H9 (cell line): ENCODE measurements around the gene PTGES2. TPM values are rescaled to one million over a fixed set of nuclear protein-coding genes. Genes with fewer than 3 reads are reported as not detected.

Source experiments
- DNase-seq: peaks from one replicate; pipeline ENCODE4 v3.0.0-alpha.2; 2017
- H2AFZ ChIP-seq: one replicate; pipeline ENCODE4 v1.6.1; 2013; ENCODE audit warnings: mild to moderate bottlenecking, low read length, control low read depth, moderate library complexity
- H2AK5ac ChIP-seq: 2 replicates; pipeline ENCODE4 v1.6.1; 2013; ENCODE audit warnings: low read length, control low read depth, mixed read lengths; ENCODE audit not compliant: insufficient read length
- H2BK120ac ChIP-seq: one replicate; pipeline ENCODE4 v1.6.1; 2013; ENCODE audit warnings: low read depth, mild to moderate bottlenecking, low read length, control low read depth, inconsistent platforms; ENCODE audit not compliant: poor library complexity, severe bottlenecking
- H2BK12ac ChIP-seq: 2 replicates; pipeline ENCODE4 v1.6.1; 2013; ENCODE audit warnings: low read length, control low read depth, mixed read lengths, low read depth; ENCODE audit not compliant: insufficient read length
- H2BK15ac ChIP-seq: 2 replicates; pipeline ENCODE4 v1.6.1; 2013; ENCODE audit warnings: low read depth, low read length, control low read depth
- H2BK20ac ChIP-seq: one replicate; pipeline ENCODE4 v1.6.1; 2013; ENCODE audit warnings: low read depth, mild to moderate bottlenecking, low read length, control low read depth, inconsistent platforms; ENCODE audit not compliant: poor library complexity, severe bottlenecking
- H2BK5ac ChIP-seq: 2 replicates; pipeline ENCODE4 v1.6.1; 2013; ENCODE audit warnings: low read length, control low read depth, mixed read lengths; ENCODE audit not compliant: insufficient read length
- H3K14ac ChIP-seq: 2 replicates; pipeline ENCODE4 v1.6.1; 2013; ENCODE audit warnings: low read length, control low read depth; ENCODE audit not compliant: insufficient read depth
- H3K18ac ChIP-seq: 2 replicates; pipeline ENCODE4 v1.6.1; 2013; ENCODE audit warnings: low read depth, mild to moderate bottlenecking, mixed read lengths, low read length, control low read depth; ENCODE audit not compliant: insufficient read length
- H3K23ac ChIP-seq: 2 replicates; pipeline ENCODE4 v1.6.1; 2013; ENCODE audit warnings: low read length, control low read depth, mixed read lengths, low read depth; ENCODE audit not compliant: insufficient read length
- H3K23me2 ChIP-seq: 2 replicates; pipeline ENCODE4 v1.6.1; 2013; ENCODE audit warnings: low read depth, mild to moderate bottlenecking, mixed read lengths, low read length, control low read depth; ENCODE audit not compliant: insufficient read length, poor library complexity, severe bottlenecking
- H3K27ac ChIP-seq: 2 replicates; pipeline ENCODE4 v1.5.1; 2013; ENCODE audit warnings: low read length, control low read depth, mixed read lengths, low read depth; ENCODE audit not compliant: insufficient read length
- H3K27me3 ChIP-seq: 2 replicates; pipeline ENCODE4 v1.6.1; 2013; ENCODE audit warnings: low read length, control low read depth, inconsistent platforms; ENCODE audit not compliant: insufficient read depth
- H3K4ac ChIP-seq: 2 replicates; pipeline ENCODE4 v1.6.1; 2013; ENCODE audit warnings: low read depth, mild to moderate bottlenecking, control low read depth, inconsistent platforms, low read length, moderate library complexity
- H3K4me1 ChIP-seq: 2 replicates; pipeline ENCODE4 v1.6.1; 2013; ENCODE audit warnings: low read length, control low read depth, inconsistent platforms; ENCODE audit not compliant: insufficient read depth
- H3K4me2 ChIP-seq: 2 replicates; pipeline ENCODE4 v1.6.1; 2013; ENCODE audit warnings: low read length, control low read depth, mixed read lengths; ENCODE audit not compliant: insufficient read length, insufficient read depth
- H3K56ac ChIP-seq: 2 replicates; pipeline ENCODE4 v1.6.1; 2013; ENCODE audit warnings: low read depth, mild to moderate bottlenecking, mixed read lengths, low read length, control low read depth; ENCODE audit not compliant: insufficient read length
- H3K79me1 ChIP-seq: 2 replicates; pipeline ENCODE4 v1.6.1; 2013; ENCODE audit warnings: low read depth, mild to moderate bottlenecking, moderate library complexity, low read length, control low read depth, inconsistent platforms; ENCODE audit not compliant: insufficient read depth, poor library complexity, severe bottlenecking
- H3K79me2 ChIP-seq: 2 replicates; pipeline ENCODE4 v1.6.1; 2013; ENCODE audit warnings: low read length, control low read depth, inconsistent platforms; ENCODE audit not compliant: insufficient read depth
- H3K9ac ChIP-seq: 2 replicates; pipeline ENCODE4 v1.6.1; 2013; ENCODE audit warnings: low read length, control low read depth, mixed read lengths; ENCODE audit not compliant: insufficient read length; ENCODE audit errors: extremely low read depth
- H3K9me3 ChIP-seq: one replicate; pipeline ENCODE4 v1.6.1; 2013; ENCODE audit warnings: low read depth, low read length, inconsistent platforms; ENCODE audit not compliant: control insufficient read depth
- H3T11ph ChIP-seq: one replicate; pipeline ENCODE4 v1.6.1; 2013; ENCODE audit warnings: mild to moderate bottlenecking, low read length, control low read depth, inconsistent platforms
- H4K20me1 ChIP-seq: one replicate; pipeline ENCODE4 v1.6.1; 2013; ENCODE audit not compliant: control insufficient read depth, insufficient read length, insufficient read depth
- H4K5ac ChIP-seq: 2 replicates; pipeline ENCODE4 v1.6.1; 2013; ENCODE audit warnings: low read depth, mild to moderate bottlenecking, mixed read lengths, low read length, control low read depth; ENCODE audit not compliant: insufficient read length
- H4K8ac ChIP-seq: replicated peaks from 2 replicates; pipeline ENCODE4 v1.6.1; 2013; ENCODE audit warnings: low read length, control low read depth, mixed read lengths, low read depth; ENCODE audit not compliant: insufficient read length
- H4K91ac ChIP-seq: 2 replicates; pipeline ENCODE4 v1.6.1; 2013; ENCODE audit warnings: low read depth, mild to moderate bottlenecking, moderate library complexity, mixed read lengths, low read length, control low read depth; ENCODE audit not compliant: insufficient read length
- H3K27ac Mint-ChIP-seq, 3 experiments: 2 replicates in 2 of 3; 3 replicates in 1 of 3; pipeline ENCODE4 v1.8.0; 2020 to 2021; ENCODE audit warnings: mixed read lengths in 3 of 3, mild to moderate bottlenecking in 1 of 3, moderate library complexity in 1 of 3
- H3K27me3 Mint-ChIP-seq: 2 replicates; pipeline ENCODE4 v1.8.0; 2021; ENCODE audit warnings: low read depth, mild to moderate bottlenecking, moderate library complexity, mixed read lengths
- H3K36me3 Mint-ChIP-seq, 3 experiments: 2 replicates in 2 of 3; 3 replicates in 1 of 3; pipeline ENCODE4 v1.8.0; 2020 to 2021; ENCODE audit warnings: low read depth in 3 of 3, mixed read lengths in 3 of 3; ENCODE audit not compliant: insufficient read depth in 1 of 3
- H3K4me1 Mint-ChIP-seq, 2 experiments: 2 replicates each; pipeline ENCODE4 v1.8.0; 2020; ENCODE audit warnings: mixed read lengths in 2 of 2
- H3K4me3 Mint-ChIP-seq, 2 experiments: 2 replicates in 1 of 2; 3 replicates in 1 of 2; pipeline ENCODE4 v1.8.0; 2020 to 2021; ENCODE audit warnings: mild to moderate bottlenecking in 2 of 2, mixed read lengths in 2 of 2, moderate library complexity in 1 of 2
- H3K9me3 Mint-ChIP-seq, 2 experiments: 2 replicates in 1 of 2; 3 replicates in 1 of 2; pipeline ENCODE4 v1.8.0; 2020; ENCODE audit warnings: mild to moderate bottlenecking in 2 of 2, mixed read lengths in 2 of 2, moderate library complexity in 1 of 2
- CTCF ChIP-seq: fragments of 200-600 bp; sonication (generic); conservative IDR thresholded peaks from 3 replicates; pipeline ENCODE4 v1.8.0; 2021; ENCODE audit warnings: antibody characterized with exemption, mild to moderate bottlenecking
- WGBS: extraction: QIAGEN DNeasy Blood & Tissue Kit; methylation state at CpG from one replicate; pipeline ENCODE4 v1.1.7; 2013; ENCODE audit warnings: missing lambda C conversion rate, low lambda C conversion rate, mixed read lengths; ENCODE audit not compliant: insufficient read length; ENCODE audit errors: extremely low coverage; 5-methylcytosine and 5-hydroxymethylcytosine counted together
- total RNA-seq: library from RNA; stranded (reverse); gene quantifications from 2 replicates; pipeline ENCODE4 v1.2.1, GENCODE V29; 2021

Gene PTGES2
- total RNA-seq, 1 experiment from 2014 or later: 63.9 TPM

GRCh38 chr9:128081056-128081455 is 46.5 kb downstream of the PTGES2 start:
- Histone ChIP-seq H3K79me2 (no peaks in the 10 kb centered on the region; the same call in 1 of the 2 replicates), H3K27me3 (no peaks in the 10 kb centered on the region), H2AFZ (no peak overlapping the region), H3K18ac (no peak overlapping the region), H3K23ac (no peak overlapping the region), H3K23me2 (no peaks in the 10 kb centered on the region), H4K91ac (no peak overlapping the region), H2BK120ac (no peak overlapping the region), H3K9ac (no peak overlapping the region), H4K8ac (no peak overlapping the region), H4K20me1 (no peaks in the 10 kb centered on the region), H2BK15ac (no peak overlapping the region), H3K4ac (no peak overlapping the region), H2BK5ac (no peak overlapping the region), H3K14ac (no peak overlapping the region), H2AK5ac (no peak overlapping the region), H3K56ac (no peak overlapping the region), H3K9me3 (no peaks in the 10 kb centered on the region), H2BK12ac (no peak overlapping the region), H4K5ac (no peak overlapping the region), H3K4me2 (no peak overlapping the region), H3K4me1 (peaks cover 4% of the 10 kb centered on the region; the same call in 1 of the 2 replicates), H3K27ac (no peak overlapping the region), H2BK20ac (no peak overlapping the region), H3K79me1 (peaks cover 3% of the 10 kb centered on the region), H3T11ph (no peak overlapping the region)
- H3K4me3 Mint-ChIP-seq: no peak overlapping the region
- WGBS: no CpG with 5 or more reads among the region's 3 CpGs
- TF ChIP-seq CTCF: no peak
- peaks cover 3 to 8% (median 5%) of the 10 kb centered on the region in 3 experiments; a peak in 5 of 7 replicates for H3K36me3 Mint-ChIP-seq
- H3K27ac Mint-ChIP-seq: peak overlapping the region; percentile 19 to 89 (median 44); a peak in 3 of 7 replicates
- DNase-seq: no peak
- H3K9me3 Mint-ChIP-seq: no peaks in the 10 kb centered on the region
- no peaks in the 10 kb centered on the region for H3K27me3 Mint-ChIP-seq
- H3K4me1 Mint-ChIP-seq: peaks cover 32 to 35% of the 10 kb centered on the region in 2 experiments
